HepG2 (cell line): ENCODE results near the gene TBCCD1. TPM values are rescaled to one million over a fixed set of nuclear protein-coding genes. Genes with fewer than 3 reads are reported as not detected.
A peak's percentile ranks its signal among the peaks of the same experiment; 100 is the strongest.

ENCODE experiments used
- BCL6 ChIP-seq: IDR thresholded peaks from 2 replicates; pipeline ENCODE4 v1.6.1; 2016; ENCODE audit warnings: missing genetic modification reagents, missing compliant biosample characterization
- CAMTA2 ChIP-seq: sonication (generic); formaldehyde crosslinking; IDR thresholded peaks from 2 replicates; pipeline ENCODE4 v1.4.0; 2020; ENCODE audit warnings: mild to moderate bottlenecking, missing genetic modification reagents, borderline replicate concordance
- HNF4G ChIP-seq, 2 experiments: sonication (generic) in 1 of 2; formaldehyde crosslinking in 1 of 2; IDR thresholded peaks; 2 replicates each; pipeline versions ENCODE4 v1.4.0 to v1.6.1; 2011 to 2020; ENCODE audit warnings: borderline replicate concordance in 2 of 2, low read depth in 2 of 2, mild to moderate bottlenecking in 2 of 2, low read length in 1 of 2, missing genetic modification reagents in 1 of 2, moderate library complexity in 1 of 2
- HOMEZ ChIP-seq: IDR thresholded peaks from 2 replicates; pipeline ENCODE4 v1.6.1; 2016; ENCODE audit warnings: low read depth
- HOXA3 ChIP-seq: sonication (generic); formaldehyde crosslinking; IDR thresholded peaks from 2 replicates; pipeline ENCODE4 v1.5.0; 2020; ENCODE audit warnings: missing genetic modification reagents
- KIAA2018 ChIP-seq: sonication (generic); formaldehyde crosslinking; IDR thresholded peaks from 2 replicates; pipeline ENCODE4 v1.5.0; 2020; ENCODE audit warnings: mild to moderate bottlenecking, missing genetic modification reagents, borderline replicate concordance
- KLF16 ChIP-seq, 2 experiments: sonication (generic) in 1 of 2; formaldehyde crosslinking in 1 of 2; IDR thresholded peaks; 2 replicates each; pipeline versions ENCODE4 v1.6.1 to v1.8.0; 2016 to 2023; ENCODE audit warnings: missing genetic modification reagents in 2 of 2, missing compliant biosample characterization in 1 of 2
- NFRKB ChIP-seq: fragments of 450-650 bp; IDR thresholded peaks from 2 replicates; pipeline ENCODE4 v1.6.1; 2017
- ONECUT2 ChIP-seq: sonication (generic); formaldehyde crosslinking; IDR thresholded peaks from 2 replicates; pipeline ENCODE4 v1.4.0; 2020; ENCODE audit warnings: missing genetic modification reagents
- RARA ChIP-seq: IDR thresholded peaks from 2 replicates; pipeline ENCODE4 v1.6.1; 2016; ENCODE audit warnings: missing genetic modification reagents, missing compliant biosample characterization
- SALL1 ChIP-seq: sonication (generic); formaldehyde crosslinking; IDR thresholded peaks from 2 replicates; pipeline ENCODE4 v1.8.0; 2022; ENCODE audit warnings: mild to moderate bottlenecking, missing genetic modification reagents
- XRCC5 ChIP-seq: fragments of 200-400 bp; formaldehyde crosslinking; optimal IDR thresholded peaks from 2 replicates; pipeline ENCODE3; 2017; ENCODE audit warnings: mild to moderate bottlenecking, low read length
- ZNF530 ChIP-seq: sonication (generic); formaldehyde crosslinking; IDR thresholded peaks from 2 replicates; pipeline ENCODE4 v1.5.0; 2020; ENCODE audit warnings: low read depth, mild to moderate bottlenecking, missing genetic modification reagents
- ZNF703 ChIP-seq: sonication (generic); formaldehyde crosslinking; IDR thresholded peaks from 2 replicates; pipeline ENCODE4 v1.5.1; 2020; ENCODE audit warnings: missing genetic modification reagents, mild to moderate bottlenecking, moderate library complexity, borderline replicate concordance
- ZNF781 ChIP-seq: sonication (generic); formaldehyde crosslinking; IDR thresholded peaks from 2 replicates; pipeline ENCODE4 v1.5.1; 2020; ENCODE audit warnings: borderline replicate concordance, mild to moderate bottlenecking, missing genetic modification reagents; ENCODE audit errors: not compliant biosample characterization
- ZSCAN25 ChIP-seq: sonication (generic); formaldehyde crosslinking; IDR thresholded peaks from 2 replicates; pipeline ENCODE4 v1.8.0; 2022; ENCODE audit warnings: mild to moderate bottlenecking, missing genetic modification reagents
- ZSCAN5A ChIP-seq: sonication (generic); formaldehyde crosslinking; IDR thresholded peaks from 2 replicates; pipeline ENCODE4 v1.8.0; 2022; ENCODE audit warnings: mild to moderate bottlenecking, missing genetic modification reagents, borderline replicate concordance
- polyA plus RNA-seq, 8 experiments: library from polyadenylated mRNA; depleted of rRNA in 3 of 8; stranded (reverse) in 7 of 8; unstranded in 1 of 8; fragments of >200 nt; fragmentation: Illumina TruSeq in 4 of 8; extraction: Trizol in 4 of 8; gene quantifications; 2 replicates each; pipeline versions ENCODE4 v1.2.1 to v1.2.3, GENCODE V29; 2011 to 2016; ENCODE audit warnings: low read depth in 4 of 8, missing spikeins in 1 of 8, mixed read lengths in 1 of 8; ENCODE audit not compliant: insufficient read depth in 1 of 8
- total RNA-seq, 5 experiments: library from RNA; depleted of rRNA; stranded (reverse); fragments of >200 nt; fragmentation: Illumina TruSeq; extraction: Trizol; gene quantifications; 2 replicates each; pipeline ENCODE4 v1.2.3, GENCODE V29; 2016; ENCODE audit warnings: low read depth in 1 of 5

The TBCCD1 gene
- total and polyA plus RNA-seq, 2 of the 13 experiments (the other 11 are each of a cell fraction or from before 2014, with no cell fraction given) = 13.6 to 16.2 TPM

- TF ChIP-seq ZSCAN5A (CRISPR knock-in tag) = no peak
- 0 out of 2 replicates have a peak, but pooled peaks have one; percentile 27 for TF ChIP-seq BCL6 (CRISPR knock-in tag)
- TF ChIP-seq KIAA2018 (CRISPR knock-in tag) = no peak
- TF ChIP-seq SALL1 (CRISPR knock-in tag) = 0 out of 2 replicates have a peak, but pooled peaks have one; percentile 27
- TF ChIP-seq RARA (CRISPR knock-in tag) = peak; percentile 51
- no peak for TF ChIP-seq NFRKB
- TF ChIP-seq HNF4G (IDR thresholded peaks at IDR 0.05; ENCODE audit: borderline replicate concordance, low read depth, low read length) = peak; percentile 79
- TF ChIP-seq HNF4G (CRISPR knock-in tag; IDR thresholded peaks at IDR 0.05; ENCODE audit: borderline replicate concordance, low read depth) = 0 out of 2 replicates have a peak, but pooled peaks have one; percentile 11
- 0 out of 2 replicates have a peak, but pooled peaks have one; percentile 63 for TF ChIP-seq ONECUT2 (CRISPR knock-in tag)
- TF ChIP-seq ZNF703 = no peak
- TF ChIP-seq CAMTA2 (CRISPR knock-in tag) = no peak
- no peak for TF ChIP-seq ZNF530
- peak; percentile 18; the same call in 1 of the 2 replicates for TF ChIP-seq HOXA3 (CRISPR knock-in tag)
- peak; percentile 47; the same call in 1 of the 2 replicates for TF ChIP-seq HOMEZ (CRISPR knock-in tag)
- TF ChIP-seq XRCC5 = peak; percentile 43
- 0 out of 2 replicates have a peak, but pooled peaks have one; percentile 18 for TF ChIP-seq ZSCAN25 (CRISPR knock-in tag)
- TF ChIP-seq ZNF781 (CRISPR knock-in tag) = no peak
- peak in 1 of 2 experiments; percentile 44; a peak in 1 of 4 replicates for TF ChIP-seq KLF16 (CRISPR knock-in tag; IDR thresholded peaks at IDR 0.05)
These were observed 41.5 kb downstream of the TBCCD1 start (continued) for GRCh38 chr3:186525369-186526255.
